ENCODE results near the gene SLC38A9.

The SLC38A9 gene

GRCh38 chr5:55749387-55749786 lies 37.3 kb upstream of the SLC38A9 start:
- no peak for TF ChIP-seq EZH2 (optimal IDR thresholded peaks at IDR 0.05; ENCODE audit: low read depth, low read length)
- TF ChIP-seq EZH2phosphoT487 (IDR thresholded peaks at IDR 0.05; ENCODE audit: low read length): no peak
- no peak for TF ChIP-seq CTCF (IDR thresholded peaks at IDR 0.05; ENCODE audit: low read length)
- H3K79me2 ChIP-seq (ENCODE audit: low read length): no peaks in the 10 kb centered on the region
- no peaks in the 10 kb centered on the region for H3F3A ChIP-seq (ENCODE audit: insufficient read depth, low read length)
- no peaks in the 10 kb centered on the region for H3K9me2 ChIP-seq (replicated peaks; ENCODE audit: insufficient read depth, low read length)
- H3K4me3 ChIP-seq (ENCODE audit: low read length): no peak overlapping the region
- H3K9me3 ChIP-seq (replicated peaks; ENCODE audit: insufficient read depth, low read length): no peaks in the 10 kb centered on the region
- no peaks in the 10 kb centered on the region for H3K27me3 ChIP-seq (replicated peaks; ENCODE audit: insufficient read depth, low read length)
- DNase-seq: no peak
- no peaks in the 10 kb centered on the region for H3K4me1 ChIP-seq (ENCODE audit: low read length)
- H3K36me3 ChIP-seq (replicated peaks; ENCODE audit: insufficient read depth, low read length): no peaks in the 10 kb centered on the region
- H2AFZ ChIP-seq (ENCODE audit: low read length): no peak overlapping the region
- H3K9ac ChIP-seq (ENCODE audit: low read length): no peak overlapping the region
- no peaks in the 10 kb centered on the region for H4K20me1 ChIP-seq (ENCODE audit: insufficient read depth, low read length)
- H3K4me2 ChIP-seq (ENCODE audit: low read depth, low read length): no peak overlapping the region
- no peak overlapping the region for H3K27ac ChIP-seq (ENCODE audit: low read length)

GRCh38 chr5:55747778-55748318 lies 35.7 kb upstream of the SLC38A9 start:
- H3K9me2 ChIP-seq (replicated peaks; ENCODE audit: insufficient read depth, low read length): no peaks in the 10 kb centered on the region
- H3K27me3 ChIP-seq (replicated peaks; ENCODE audit: insufficient read depth, low read length): no peaks in the 10 kb centered on the region
- no peaks in the 10 kb centered on the region for H3K9me3 ChIP-seq (replicated peaks; ENCODE audit: insufficient read depth, low read length)
- H3K27ac ChIP-seq (ENCODE audit: low read length): no peak overlapping the region
- no peaks in the 10 kb centered on the region for H3K36me3 ChIP-seq (replicated peaks; ENCODE audit: insufficient read depth, low read length)
- H3F3A ChIP-seq (ENCODE audit: insufficient read depth, low read length): no peaks in the 10 kb centered on the region
- TF ChIP-seq CTCF (IDR thresholded peaks at IDR 0.05; ENCODE audit: low read length) (no peak), EZH2 (optimal IDR thresholded peaks at IDR 0.05; ENCODE audit: low read depth, low read length) (no peak), EZH2phosphoT487 (IDR thresholded peaks at IDR 0.05; ENCODE audit: low read length) (no peak)
- DNase-seq: no peak
- H3K79me2 ChIP-seq (ENCODE audit: low read length): no peaks in the 10 kb centered on the region
- no peaks in the 10 kb centered on the region for H3K4me1 ChIP-seq (ENCODE audit: low read length)
- no peak overlapping the region for H2AFZ ChIP-seq (ENCODE audit: low read length)
- no peak overlapping the region for H3K4me3 ChIP-seq (ENCODE audit: low read length)
- H4K20me1 ChIP-seq (ENCODE audit: insufficient read depth, low read length): no peaks in the 10 kb centered on the region
- H3K4me2 ChIP-seq (ENCODE audit: low read depth, low read length): no peak overlapping the region
- H3K9ac ChIP-seq (ENCODE audit: low read length): no peak overlapping the region

- Histone ChIP-seq H3K27ac (ENCODE audit: low read length) (no peak overlapping the region), H3K36me3 (replicated peaks; ENCODE audit: insufficient read depth, low read length) (no peaks in the 10 kb centered on the region), H3K4me2 (ENCODE audit: low read depth, low read length) (no peak overlapping the region), H3K9me2 (replicated peaks; ENCODE audit: insufficient read depth, low read length) (no peaks in the 10 kb centered on the region), H3K4me3 (ENCODE audit: low read length) (no peak overlapping the region), H3K27me3 (replicated peaks; ENCODE audit: insufficient read depth, low read length) (no peaks in the 10 kb centered on the region), H3K9me3 (replicated peaks; ENCODE audit: insufficient read depth, low read length) (no peaks in the 10 kb centered on the region), H3K9ac (ENCODE audit: low read length) (no peak overlapping the region), H2AFZ (ENCODE audit: low read length) (no peak overlapping the region), H3K4me1 (ENCODE audit: low read length) (no peaks in the 10 kb centered on the region), H3K79me2 (ENCODE audit: low read length) (no peaks in the 10 kb centered on the region), H4K20me1 (ENCODE audit: insufficient read depth, low read length) (no peaks in the 10 kb centered on the region), H3F3A (ENCODE audit: insufficient read depth, low read length) (no peaks in the 10 kb centered on the region)
- TF ChIP-seq EZH2phosphoT487 (IDR thresholded peaks at IDR 0.05; ENCODE audit: low read length) (no peak), CTCF (IDR thresholded peaks at IDR 0.05; ENCODE audit: low read length) (no peak), EZH2 (optimal IDR thresholded peaks at IDR 0.05; ENCODE audit: low read depth, low read length) (no peak)
- no peak for DNase-seq
Measured at GRCh38 chr5:55742778-55743177, 30.7 kb upstream of the SLC38A9 start.
